ENCODE results near the gene ZNHIT3.

DNA sequence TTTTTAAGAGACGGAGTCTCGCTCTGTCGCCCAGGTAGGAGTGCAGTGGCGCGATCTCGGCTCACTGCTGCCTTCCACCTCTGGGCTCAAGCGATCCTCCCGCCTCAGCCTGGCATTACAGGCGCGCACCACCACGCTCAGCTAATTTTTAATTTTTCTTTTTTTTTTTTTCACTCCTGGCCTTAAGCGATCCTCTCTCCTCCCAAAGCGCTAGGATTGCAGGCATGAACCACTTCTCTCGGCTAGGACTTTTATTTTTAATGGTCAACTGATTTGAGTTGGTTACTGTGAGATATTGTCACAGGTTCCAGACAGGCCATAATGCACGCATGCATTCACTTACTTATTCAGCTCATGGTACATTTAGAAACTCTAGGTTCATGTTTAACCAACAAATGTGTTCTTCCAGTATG lies 49.2 kb downstream of the ZNHIT3 start:
- no peak for TF ChIP-seq POLR2A (IDR thresholded peaks at IDR 0.05)
- TF ChIP-seq, protein P1, sequence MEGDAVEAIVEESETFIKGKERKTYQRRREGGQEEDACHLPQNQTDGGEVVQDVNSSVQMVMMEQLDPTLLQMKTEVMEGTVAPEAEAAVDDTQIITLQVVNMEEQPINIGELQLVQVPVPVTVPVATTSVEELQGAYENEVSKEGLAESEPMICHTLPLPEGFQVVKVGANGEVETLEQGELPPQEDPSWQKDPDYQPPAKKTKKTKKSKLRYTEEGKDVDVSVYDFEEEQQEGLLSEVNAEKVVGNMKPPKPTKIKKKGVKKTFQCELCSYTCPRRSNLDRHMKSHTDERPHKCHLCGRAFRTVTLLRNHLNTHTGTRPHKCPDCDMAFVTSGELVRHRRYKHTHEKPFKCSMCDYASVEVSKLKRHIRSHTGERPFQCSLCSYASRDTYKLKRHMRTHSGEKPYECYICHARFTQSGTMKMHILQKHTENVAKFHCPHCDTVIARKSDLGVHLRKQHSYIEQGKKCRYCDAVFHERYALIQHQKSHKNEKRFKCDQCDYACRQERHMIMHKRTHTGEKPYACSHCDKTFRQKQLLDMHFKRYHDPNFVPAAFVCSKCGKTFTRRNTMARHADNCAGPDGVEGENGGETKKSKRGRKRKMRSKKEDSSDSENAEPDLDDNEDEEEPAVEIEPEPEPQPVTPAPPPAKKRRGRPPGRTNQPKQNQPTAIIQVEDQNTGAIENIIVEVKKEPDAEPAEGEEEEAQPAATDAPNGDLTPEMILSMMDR (IDR thresholded peaks at IDR 0.05) = no peak

Measured in lower leg skin (tissue), 3 donors.